Measurements from ENCODE around the gene KDM2A. TPM values are rescaled to one million over a fixed set of nuclear protein-coding genes. Genes with fewer than 3 reads are reported as not detected.

The KDM2A gene
- total and polyA plus RNA-seq, 2 of the 13 experiments (the other 11 are each of a cell fraction or from before 2014, with no cell fraction given), result 31.3 to 31.4 TPM

- peak; percentile 78 for TF ChIP-seq ZBTB2 (CRISPR knock-in tag; IDR thresholded peaks at IDR 0.05; ENCODE audit: low read depth)
- peak; percentile 62 for TF ChIP-seq HOXA3 (CRISPR knock-in tag; IDR thresholded peaks at IDR 0.05)
- no peak for TF ChIP-seq ZNF207 (IDR thresholded peaks at IDR 0.05; ENCODE audit: borderline replicate concordance)
- TF ChIP-seq ESRRA (CRISPR knock-in tag; IDR thresholded peaks at IDR 0.05; ENCODE audit: low read depth), result no peak
- TF ChIP-seq ZNF501 (CRISPR knock-in tag; IDR thresholded peaks at IDR 0.05), result peak; percentile 96
- no peak for TF ChIP-seq GTF2F1 (IDR thresholded peaks at IDR 0.05; ENCODE audit: low read length)
- no peak for TF ChIP-seq SNAI1 (CRISPR knock-in tag; IDR thresholded peaks at IDR 0.05; ENCODE audit: borderline replicate concordance)
- TF ChIP-seq MIER3 (CRISPR knock-in tag; IDR thresholded peaks at IDR 0.05; ENCODE audit: borderline replicate concordance), result peak; percentile 73; the same call in 1 of the 2 replicates
- TF ChIP-seq NCOA2 (CRISPR knock-in tag; IDR thresholded peaks at IDR 0.05), result peak; percentile 31; the same call in 1 of the 2 replicates
- no peak for TF ChIP-seq ZNF576 (CRISPR knock-in tag; IDR thresholded peaks at IDR 0.05)
- TF ChIP-seq LRRFIP1 (CRISPR knock-in tag; conservative IDR thresholded peaks at IDR 0.05), result no peak
- peak; percentile 17; the same call in 1 of the 2 replicates for TF ChIP-seq ZFP37 (CRISPR knock-in tag; IDR thresholded peaks at IDR 0.05; ENCODE audit: borderline replicate concordance)
- TF ChIP-seq SRY (CRISPR knock-in tag; IDR thresholded peaks at IDR 0.05), result peak; percentile 92
- no peak for TF ChIP-seq EZH2 (conservative IDR thresholded peaks at IDR 0.05; ENCODE audit: low read depth, low read length)
- TF ChIP-seq IKZF4 (CRISPR knock-in tag; IDR thresholded peaks at IDR 0.05; ENCODE audit: borderline replicate concordance, low read depth, not compliant biosample characterization), result peak; percentile 62
- TF ChIP-seq NONO (IDR thresholded peaks at IDR 0.05), result no peak
- TF ChIP-seq NONO (CRISPR knock-in tag; conservative IDR thresholded peaks at IDR 0.05), result peak; percentile 86
- TF ChIP-seq BRD4 (CRISPR knock-in tag; IDR thresholded peaks at IDR 0.05), result peak; percentile 79; the same call in 1 of the 2 replicates
- no peak for TF ChIP-seq SP2 (CRISPR knock-in tag; IDR thresholded peaks at IDR 0.05)
- TF ChIP-seq BATF2 (CRISPR knock-in tag; IDR thresholded peaks at IDR 0.05), result 0 out of 2 replicates have a peak, but pooled peaks have one; percentile 68
- TF ChIP-seq CAMTA2 (CRISPR knock-in tag; IDR thresholded peaks at IDR 0.05; ENCODE audit: borderline replicate concordance), result peak; percentile 92; the same call in 1 of the 2 replicates
- 0 out of 2 replicates have a peak, but pooled peaks have one; percentile 16 for TF ChIP-seq ZNF564 (CRISPR knock-in tag; IDR thresholded peaks at IDR 0.05)
- no peak for TF ChIP-seq CHCHD3 (CRISPR knock-in tag; IDR thresholded peaks at IDR 0.05)
- TF ChIP-seq JARID2 (CRISPR knock-in tag; IDR thresholded peaks at IDR 0.05; ENCODE audit: insufficient replicate concordance), result no peak
These were observed 169.6 kb downstream of the KDM2A start (continued) for GRCh38 chr11:67288452-67289225.
